ENCODE measurements around the gene UBE2I. TPM values are rescaled to one million over a fixed set of nuclear protein-coding genes. Genes with fewer than 3 reads are reported as not detected.

The UBE2I gene
- total RNA-seq, 1 experiment from 2014 or later = 290 TPM

DNA sequence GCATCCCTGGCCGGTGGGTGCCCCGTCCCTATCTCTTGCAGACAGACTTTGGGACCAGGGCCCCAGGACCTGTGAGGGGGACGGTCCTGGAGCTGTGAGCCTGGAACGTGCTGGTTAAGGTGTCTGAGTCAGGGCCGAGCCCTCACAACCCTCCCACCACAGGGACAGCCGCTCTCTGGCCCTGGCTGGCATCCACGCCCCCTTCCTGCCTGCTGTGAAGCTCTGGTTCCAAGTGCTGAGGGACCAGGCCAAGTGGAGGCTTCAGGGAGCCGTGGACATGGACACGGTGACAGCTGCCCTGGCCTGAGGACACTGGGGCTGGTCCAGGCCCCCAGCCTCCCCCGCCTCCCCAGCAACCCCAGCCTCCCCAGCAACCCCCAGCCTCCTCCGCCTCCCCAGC, 35.7 kb downstream of the UBE2I start:
- Mint-ChIP-seq H3K36me3 (ENCODE audit: insufficient read depth in 1 of 3, low read depth in 3 of 3) (peaks cover 2 to 13% (median 10%) of the 10 kb centered on the region in 3 experiments; a peak in 5 of 7 replicates), H3K9me3 (no peaks in the 10 kb centered on the region)
- H3K18ac ChIP-seq (ENCODE audit: insufficient read length, low read depth, low read length) = no peak overlapping the region

More for the DNA sequence above, 35.7 kb downstream of the UBE2I start:
- H3K4me2 ChIP-seq (ENCODE audit: insufficient read depth, insufficient read length, low read length) = no peak overlapping the region
- no peak overlapping the region for H4K8ac ChIP-seq (replicated peaks; ENCODE audit: insufficient read length, low read depth, low read length)
- peaks cover 14% of the 10 kb centered on the region for H3K27me3 Mint-ChIP-seq (ENCODE audit: low read depth)
- no peaks in the 10 kb centered on the region for H3K4me1 ChIP-seq (ENCODE audit: insufficient read depth, low read length)
- H3K14ac ChIP-seq (ENCODE audit: insufficient read depth, low read length) = no peak overlapping the region
- no peak for DNase-seq
- H3K23me2 ChIP-seq (ENCODE audit: insufficient read length, low read depth, low read length, poor library complexity, severe bottlenecking) = no peaks in the 10 kb centered on the region
- no CpG with 5 or more reads among the region's 11 CpGs for WGBS (ENCODE audit: extremely low coverage, insufficient read length, low lambda C conversion rate)
- TF ChIP-seq, protein P1, sequence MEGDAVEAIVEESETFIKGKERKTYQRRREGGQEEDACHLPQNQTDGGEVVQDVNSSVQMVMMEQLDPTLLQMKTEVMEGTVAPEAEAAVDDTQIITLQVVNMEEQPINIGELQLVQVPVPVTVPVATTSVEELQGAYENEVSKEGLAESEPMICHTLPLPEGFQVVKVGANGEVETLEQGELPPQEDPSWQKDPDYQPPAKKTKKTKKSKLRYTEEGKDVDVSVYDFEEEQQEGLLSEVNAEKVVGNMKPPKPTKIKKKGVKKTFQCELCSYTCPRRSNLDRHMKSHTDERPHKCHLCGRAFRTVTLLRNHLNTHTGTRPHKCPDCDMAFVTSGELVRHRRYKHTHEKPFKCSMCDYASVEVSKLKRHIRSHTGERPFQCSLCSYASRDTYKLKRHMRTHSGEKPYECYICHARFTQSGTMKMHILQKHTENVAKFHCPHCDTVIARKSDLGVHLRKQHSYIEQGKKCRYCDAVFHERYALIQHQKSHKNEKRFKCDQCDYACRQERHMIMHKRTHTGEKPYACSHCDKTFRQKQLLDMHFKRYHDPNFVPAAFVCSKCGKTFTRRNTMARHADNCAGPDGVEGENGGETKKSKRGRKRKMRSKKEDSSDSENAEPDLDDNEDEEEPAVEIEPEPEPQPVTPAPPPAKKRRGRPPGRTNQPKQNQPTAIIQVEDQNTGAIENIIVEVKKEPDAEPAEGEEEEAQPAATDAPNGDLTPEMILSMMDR (conservative IDR thresholded peaks at IDR 0.05) = no peak
- H2BK15ac ChIP-seq (ENCODE audit: low read depth, low read length) = no peak overlapping the region
- H2BK120ac ChIP-seq (ENCODE audit: low read depth, low read length, poor library complexity, severe bottlenecking) = no peak overlapping the region
- no peak overlapping the region for H2BK12ac ChIP-seq (ENCODE audit: insufficient read length, low read depth, low read length)
- no peaks in the 10 kb centered on the region for H4K20me1 ChIP-seq (ENCODE audit: control insufficient read depth, insufficient read depth, insufficient read length)
- no peak overlapping the region for H2AK5ac ChIP-seq (ENCODE audit: insufficient read length, low read length)
- no peaks in the 10 kb centered on the region for H3K27me3 ChIP-seq (ENCODE audit: insufficient read depth, low read length)
- H3K4ac ChIP-seq (ENCODE audit: low read depth, low read length) = no peak overlapping the region
- H3K9me3 ChIP-seq (ENCODE audit: control insufficient read depth, low read depth, low read length) = no peaks in the 10 kb centered on the region
- H4K91ac ChIP-seq (ENCODE audit: insufficient read length, low read depth, low read length) = no peak overlapping the region
- no peaks in the 10 kb centered on the region for H3K79me1 ChIP-seq (ENCODE audit: insufficient read depth, low read depth, low read length, poor library complexity, severe bottlenecking)
- no peak overlapping the region for H3K27ac ChIP-seq (ENCODE audit: insufficient read length, low read depth, low read length)
- H3K27ac Mint-ChIP-seq = no peak overlapping the region
- no peak overlapping the region for H2BK20ac ChIP-seq (ENCODE audit: low read depth, low read length, poor library complexity, severe bottlenecking)
- no peak overlapping the region for H3T11ph ChIP-seq (ENCODE audit: low read length)
- H3K79me2 ChIP-seq (ENCODE audit: insufficient read depth, low read length) = no peaks in the 10 kb centered on the region
- no peak overlapping the region for H2AFZ ChIP-seq (ENCODE audit: low read length)
- H3K4me1 Mint-ChIP-seq = peaks cover 6 to 7% of the 10 kb centered on the region in 2 experiments
- no peak overlapping the region for H4K5ac ChIP-seq (ENCODE audit: insufficient read length, low read depth, low read length)
- H2BK5ac ChIP-seq (ENCODE audit: insufficient read length, low read length) = no peak overlapping the region
- no peak overlapping the region for H3K56ac ChIP-seq (ENCODE audit: insufficient read length, low read depth, low read length)
- H3K4me3 Mint-ChIP-seq = no peak overlapping the region
- H3K9ac ChIP-seq (ENCODE audit: extremely low read depth, insufficient read length, low read length) = no peak overlapping the region
- no peak overlapping the region for H3K23ac ChIP-seq (ENCODE audit: insufficient read length, low read depth, low read length)

Measured in H9 (cell line).